ENCODE measurements around the gene TMC5. TPM values are rescaled to one million over a fixed set of nuclear protein-coding genes. Genes with fewer than 3 reads are reported as not detected.
A peak's percentile ranks its signal among the peaks of the same experiment; 100 is the strongest.

TMC5 gene
- polyA plus RNA-seq, 1 of the 3 experiments (the other 2 are of a cell fraction), result not detected

GRCh38 chr16:19521471-19522396, 104.1 kb downstream of the TMC5 start, which contains the start of gene GDE1 (continued):
- 0 out of 2 replicates have a peak, but pooled peaks have one; percentile 6 for TF ChIP-seq IRF3 (IDR thresholded peaks at IDR 0.05; ENCODE audit: low read depth, low read length)
- no peak for TF ChIP-seq RXRA (IDR thresholded peaks at IDR 0.05; ENCODE audit: borderline replicate concordance, low read depth)
- TF ChIP-seq EZH2phosphoT487 (IDR thresholded peaks at IDR 0.05; ENCODE audit: borderline replicate concordance, low read depth), result no peak
- peak; percentile 16; the same call in 1 of the 2 replicates for TF ChIP-seq SIN3A (IDR thresholded peaks at IDR 0.05; ENCODE audit: borderline replicate concordance, low read depth, low read length)
- TF ChIP-seq SMC3 (IDR thresholded peaks at IDR 0.05; ENCODE audit: low read depth, low read length), result no peak
- no peak; the same call in 1 of the 2 replicates for TF ChIP-seq GABPA (IDR thresholded peaks at IDR 0.05; ENCODE audit: low read depth)
- TF ChIP-seq TCF12 (IDR thresholded peaks at IDR 0.05), result no peak
- TF ChIP-seq JUND (IDR thresholded peaks at IDR 0.05), result no peak; the same call in 1 of the 2 replicates
- no peak for TF ChIP-seq GATA2 (CRISPR knock-in tag; IDR thresholded peaks at IDR 0.05)
- TF ChIP-seq FOXJ3 (CRISPR knock-in tag; IDR thresholded peaks at IDR 0.05), result no peak
- TF ChIP-seq MAX (IDR thresholded peaks at IDR 0.05; ENCODE audit: low read depth), result 0 out of 2 replicates have a peak, but pooled peaks have one; percentile 14
- TF ChIP-seq USF1 (IDR thresholded peaks at IDR 0.05; ENCODE audit: borderline replicate concordance, low read depth), result no peak
- TF ChIP-seq CHD2 (IDR thresholded peaks at IDR 0.05; ENCODE audit: low read length, partially characterized antibody), result no peak

- Histone ChIP-seq H3K4me2 (peak overlapping the region; percentile 92), H4K20me1 (ENCODE audit: insufficient read depth) (no peaks in the 10 kb centered on the region), H3K79me2 (ENCODE audit: insufficient read depth) (peaks cover 71% of the 10 kb centered on the region), H3K4me1 (ENCODE audit: control insufficient read depth in 1 of 2, insufficient read depth in 2 of 2, low read depth in 1 of 2, low read length in 1 of 2) (peaks cover 8 to 23% of the 10 kb centered on the region in 2 experiments; a peak in 3 of 4 replicates), H3K4me3 (ENCODE audit: low read depth in 2 of 2, low read length in 1 of 2) (peak overlapping the region; percentile 89 to 94), H3K27me3 (ENCODE audit: insufficient read depth) (no peaks in the 10 kb centered on the region), H3K27ac (ENCODE audit: low read depth in 2 of 2, low read length in 1 of 2) (peak overlapping the region; percentile 71 to 80; a peak in 3 of 4 replicates), H3F3A (replicated peaks; ENCODE audit: insufficient read depth) (peaks cover 7% of the 10 kb centered on the region), H3K36me3 (replicated peaks in 1 of 2; ENCODE audit: control insufficient read depth in 1 of 2, insufficient read depth in 2 of 2, low read length in 1 of 2) (peaks cover 0 to 6% of the 10 kb centered on the region in 2 experiments), H3K9me3 (no peaks in the 10 kb centered on the region), H3K9me2 (no peaks in the 10 kb centered on the region), H3K9ac (no peak overlapping the region), H2AFZ (ENCODE audit: low read depth) (peak overlapping the region; percentile 88)
- 29% methylated on average over 5 of the region's 5 CpGs for WGBS (ENCODE audit: low lambda C conversion rate)
- POLR2A ChIA-PET, result no interaction called here
- CTCF ChIA-PET, result no interaction called here
- DNase-seq, result no peak
- TF ChIP-seq CTCF (IDR thresholded peaks at IDR 0.05), result no peak
- no peak for TF ChIP-seq USF2 (IDR thresholded peaks at IDR 0.05; ENCODE audit: borderline replicate concordance, low read depth, low read length)
- TF ChIP-seq CHD2 (IDR thresholded peaks at IDR 0.05; ENCODE audit: low read length, partially characterized antibody), result no peak
- no peak for TF ChIP-seq FOXM1 (IDR thresholded peaks at IDR 0.05; ENCODE audit: low read depth)
- TF ChIP-seq IRF3 (IDR thresholded peaks at IDR 0.05; ENCODE audit: low read depth, low read length), result no peak
- no peak for TF ChIP-seq GATA2 (CRISPR knock-in tag; IDR thresholded peaks at IDR 0.05)
- TF ChIP-seq MAX (IDR thresholded peaks at IDR 0.05; ENCODE audit: low read depth), result no peak
- no peak for TF ChIP-seq NRF1 (IDR thresholded peaks at IDR 0.05; ENCODE audit: low read depth, low read length)
- no peak for TF ChIP-seq ELF1 (IDR thresholded peaks at IDR 0.05)
- no peak for TF ChIP-seq FOSL2 (IDR thresholded peaks at IDR 0.05; ENCODE audit: borderline replicate concordance, low read depth)
- TF ChIP-seq JUND (IDR thresholded peaks at IDR 0.05), result no peak
- TF ChIP-seq EP300 (IDR thresholded peaks at IDR 0.05; ENCODE audit: borderline replicate concordance in 1 of 2, low read depth in 1 of 2, low read length in 1 of 2), result no peak
- TF ChIP-seq GABPA (IDR thresholded peaks at IDR 0.05; ENCODE audit: low read depth), result no peak
- TF ChIP-seq FOXJ3 (CRISPR knock-in tag; IDR thresholded peaks at IDR 0.05), result no peak
Observed at GRCh38 chr16:19522397-19522732, 104.7 kb downstream of the TMC5 start.

Data from SK-N-SH (cell line).